Activated CD8-positive, alpha-beta memory T cell treated with anti-CD3 and anti-CD28 coated beads for 48 hours (primary cell): ENCODE results near the gene MAP2K5.

Experiments
- DNase-seq, 3 experiments: peaks; one replicate each; pipeline ENCODE4 v3.0.0-alpha.2; 2020; ENCODE audit warnings: low read depth in 2 of 3, low spot score in 2 of 3

Gene MAP2K5

GRCh38 chr15:67820992-67821783 is 278.7 kb downstream of the MAP2K5 start:
- no peak for DNase-seq

- DNase-seq: no peak
Measured at GRCh38 chr15:67821784-67822440, 279.4 kb downstream of the MAP2K5 start.

DNA sequence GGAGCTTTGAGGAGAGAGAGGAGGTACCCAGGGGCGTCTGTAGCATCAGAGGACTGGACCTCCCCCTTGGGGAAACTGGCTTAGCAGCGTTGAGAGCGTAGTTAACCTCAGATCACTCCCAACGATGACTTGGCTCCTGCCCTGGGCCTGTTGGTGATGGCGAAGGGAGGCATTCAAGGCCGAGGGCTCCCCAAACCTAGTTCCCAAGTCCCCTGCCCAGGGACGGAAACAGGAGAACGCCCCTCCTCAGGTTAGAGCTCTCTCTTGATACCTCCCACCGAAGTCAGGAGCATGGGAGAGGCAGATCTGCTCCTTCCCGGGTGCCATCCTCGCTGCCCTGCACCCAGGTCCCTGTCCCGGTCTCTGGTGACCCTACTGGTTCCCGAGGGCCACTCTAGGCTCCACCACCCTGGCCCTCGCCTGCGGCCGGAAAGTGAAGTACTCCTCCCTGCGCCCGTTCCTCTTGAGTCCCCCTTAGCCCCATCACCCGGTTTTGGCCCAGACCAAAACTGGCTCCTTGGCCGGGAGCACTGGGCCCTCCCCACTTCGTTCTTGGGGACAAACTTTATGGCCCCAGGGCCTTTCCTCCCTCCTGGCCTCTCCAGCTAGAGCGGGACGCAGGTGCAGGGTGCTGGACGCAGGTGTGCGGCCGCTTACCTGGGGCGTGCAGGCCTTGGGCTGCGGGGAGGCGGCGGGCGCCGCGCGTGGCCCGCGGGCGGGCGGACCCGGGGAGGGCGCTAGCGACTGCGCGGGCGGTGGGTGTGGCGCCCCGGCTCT is 280.2 kb downstream of the MAP2K5 start:
- DNase-seq: no peak

GRCh38 chr15:67823314-67824196 is 281.1 kb downstream of the MAP2K5 start:
- DNase-seq: no peak

GRCh38 chr15:67824197-67824968 is 281.9 kb downstream of the MAP2K5 start:
- DNase-seq: no peak

DNA sequence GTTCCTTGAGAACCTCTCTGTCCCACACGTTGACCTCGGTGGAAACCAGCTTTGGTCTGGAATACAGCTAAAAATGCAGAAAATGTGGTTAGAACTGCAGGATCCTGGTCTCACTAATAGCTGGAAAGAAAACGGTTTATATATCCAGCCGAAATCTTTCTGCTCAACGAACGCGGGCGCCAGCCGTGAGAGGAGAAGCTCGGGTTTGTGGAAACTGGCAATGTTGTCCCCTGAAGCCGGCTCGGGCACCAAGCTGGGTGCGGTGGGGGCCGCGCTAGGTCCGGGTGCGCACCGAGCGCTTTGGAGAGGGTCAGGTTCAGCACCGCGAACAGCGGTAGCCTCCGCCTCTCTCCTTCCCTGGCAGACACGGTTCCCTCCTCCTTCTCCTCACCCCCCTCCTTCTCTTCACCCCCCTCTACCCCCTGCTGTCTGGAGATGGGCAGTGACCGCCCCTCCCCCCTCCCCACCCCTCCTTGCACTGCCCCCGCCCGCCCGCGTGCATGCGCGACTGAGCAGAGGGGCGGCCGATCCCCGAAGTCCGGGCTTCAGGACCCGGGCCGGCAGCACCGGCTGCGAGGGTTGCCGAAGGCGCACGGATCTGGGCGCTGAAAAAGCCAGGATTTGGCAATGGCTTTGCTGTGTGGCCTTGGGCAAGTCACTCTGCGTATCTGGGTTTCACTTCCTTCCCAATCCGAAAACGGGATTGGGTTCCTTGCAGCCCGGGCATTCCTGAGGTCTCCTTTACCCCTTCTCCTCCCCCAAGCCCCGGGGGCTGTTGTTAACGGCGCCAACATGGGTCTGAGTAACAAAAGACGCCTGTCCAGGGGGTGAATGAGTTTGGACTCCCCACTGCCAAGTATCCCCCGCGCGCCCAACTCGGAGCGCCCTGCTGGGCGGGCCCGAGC is 282.7 kb downstream of the MAP2K5 start, which contains the start of gene SKOR1:
Gene SKOR1, plus strand, starts transcription at position 534 of the 905 bp plus-strand sequence. Its CDS starts 94 bp downstream, at position 628.
- no peak for DNase-seq

DNA sequence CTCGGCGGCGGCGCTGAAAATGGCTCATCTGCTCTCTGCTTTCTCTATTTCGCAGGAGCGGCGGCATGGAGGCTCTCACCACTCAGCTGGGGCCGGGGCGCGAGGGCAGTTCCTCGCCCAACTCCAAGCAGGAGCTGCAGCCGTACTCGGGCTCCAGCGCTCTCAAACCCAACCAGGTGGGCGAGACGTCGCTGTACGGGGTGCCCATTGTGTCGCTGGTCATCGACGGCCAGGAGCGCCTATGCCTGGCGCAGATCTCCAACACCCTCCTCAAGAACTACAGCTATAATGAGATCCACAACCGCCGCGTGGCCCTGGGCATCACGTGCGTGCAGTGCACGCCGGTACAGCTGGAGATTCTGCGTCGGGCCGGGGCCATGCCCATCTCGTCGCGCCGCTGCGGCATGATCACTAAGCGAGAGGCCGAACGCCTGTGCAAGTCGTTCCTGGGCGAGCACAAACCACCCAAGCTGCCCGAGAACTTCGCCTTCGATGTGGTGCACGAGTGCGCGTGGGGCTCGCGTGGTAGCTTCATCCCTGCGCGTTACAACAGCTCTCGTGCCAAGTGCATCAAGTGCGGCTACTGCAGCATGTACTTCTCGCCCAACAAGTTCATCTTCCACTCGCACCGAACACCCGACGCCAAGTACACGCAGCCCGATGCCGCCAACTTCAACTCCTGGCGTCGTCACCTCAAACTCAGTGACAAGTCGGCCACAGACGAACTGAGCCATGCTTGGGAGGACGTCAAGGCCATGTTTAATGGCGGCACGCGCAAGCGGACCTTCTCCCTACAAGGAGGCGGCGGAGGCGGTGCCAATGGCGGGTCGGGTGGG is 283.6 kb downstream of the MAP2K5 start:
- no peak for DNase-seq

DNA sequence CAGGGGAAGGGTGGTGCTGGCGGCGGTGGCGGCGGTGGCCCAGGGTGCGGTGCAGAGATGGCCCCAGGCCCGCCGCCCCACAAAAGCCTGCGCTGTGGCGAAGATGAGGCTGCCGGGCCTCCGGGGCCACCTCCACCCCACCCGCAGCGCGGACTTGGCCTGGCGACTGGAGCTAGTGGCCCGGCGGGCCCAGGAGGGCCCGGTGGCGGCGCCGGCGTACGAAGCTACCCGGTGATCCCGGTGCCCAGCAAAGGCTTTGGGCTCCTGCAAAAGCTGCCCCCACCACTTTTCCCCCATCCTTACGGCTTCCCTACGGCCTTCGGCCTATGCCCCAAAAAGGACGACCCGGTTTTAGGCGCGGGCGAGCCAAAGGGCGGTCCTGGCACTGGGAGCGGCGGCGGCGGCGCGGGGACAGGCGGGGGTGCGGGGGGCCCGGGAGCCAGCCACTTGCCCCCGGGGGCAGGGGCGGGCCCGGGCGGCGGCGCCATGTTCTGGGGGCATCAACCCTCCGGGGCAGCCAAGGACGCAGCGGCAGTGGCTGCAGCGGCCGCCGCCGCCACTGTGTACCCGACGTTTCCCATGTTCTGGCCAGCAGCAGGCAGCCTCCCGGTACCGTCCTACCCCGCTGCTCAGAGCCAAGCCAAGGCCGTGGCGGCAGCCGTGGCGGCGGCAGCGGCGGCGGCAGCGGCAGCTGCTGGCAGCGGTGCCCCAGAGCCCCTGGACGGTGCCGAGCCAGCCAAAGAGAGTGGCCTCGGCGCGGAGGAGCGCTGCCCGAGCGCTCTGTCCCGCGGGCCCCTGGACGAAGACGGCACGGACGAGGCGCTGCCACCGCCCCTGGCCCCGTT is 284.4 kb downstream of the MAP2K5 start:
- no peak for DNase-seq

DNA sequence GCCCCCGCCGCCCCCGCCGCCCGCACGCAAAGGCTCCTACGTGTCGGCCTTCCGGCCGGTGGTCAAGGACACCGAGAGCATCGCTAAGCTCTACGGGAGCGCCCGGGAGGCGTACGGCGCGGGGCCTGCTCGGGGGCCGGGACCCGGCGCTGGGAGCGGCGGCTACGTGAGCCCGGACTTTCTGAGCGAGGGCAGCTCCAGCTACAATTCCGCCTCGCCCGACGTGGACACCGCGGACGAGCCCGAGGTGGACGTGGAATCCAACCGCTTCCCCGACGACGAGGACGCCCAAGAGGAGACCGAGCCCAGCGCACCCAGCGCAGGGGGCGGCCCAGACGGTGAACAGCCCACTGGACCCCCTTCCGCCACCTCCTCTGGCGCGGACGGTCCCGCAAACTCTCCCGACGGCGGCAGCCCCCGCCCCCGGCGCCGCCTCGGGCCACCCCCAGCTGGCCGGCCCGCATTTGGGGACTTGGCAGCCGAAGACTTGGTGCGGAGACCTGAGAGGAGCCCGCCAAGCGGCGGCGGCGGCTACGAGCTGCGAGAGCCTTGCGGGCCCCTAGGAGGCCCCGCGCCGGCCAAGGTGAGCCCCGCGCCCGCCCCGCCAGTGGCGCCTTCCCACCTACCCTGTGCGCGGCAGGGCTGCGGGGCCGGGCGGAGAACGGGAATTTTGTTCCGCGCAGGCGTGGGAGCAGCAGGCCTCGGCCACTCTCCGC is 285.2 kb downstream of the MAP2K5 start:
- no peak for DNase-seq

GRCh38 chr15:67828278-67828968 is 285.9 kb downstream of the MAP2K5 start:
- DNase-seq: no peak

DNA sequence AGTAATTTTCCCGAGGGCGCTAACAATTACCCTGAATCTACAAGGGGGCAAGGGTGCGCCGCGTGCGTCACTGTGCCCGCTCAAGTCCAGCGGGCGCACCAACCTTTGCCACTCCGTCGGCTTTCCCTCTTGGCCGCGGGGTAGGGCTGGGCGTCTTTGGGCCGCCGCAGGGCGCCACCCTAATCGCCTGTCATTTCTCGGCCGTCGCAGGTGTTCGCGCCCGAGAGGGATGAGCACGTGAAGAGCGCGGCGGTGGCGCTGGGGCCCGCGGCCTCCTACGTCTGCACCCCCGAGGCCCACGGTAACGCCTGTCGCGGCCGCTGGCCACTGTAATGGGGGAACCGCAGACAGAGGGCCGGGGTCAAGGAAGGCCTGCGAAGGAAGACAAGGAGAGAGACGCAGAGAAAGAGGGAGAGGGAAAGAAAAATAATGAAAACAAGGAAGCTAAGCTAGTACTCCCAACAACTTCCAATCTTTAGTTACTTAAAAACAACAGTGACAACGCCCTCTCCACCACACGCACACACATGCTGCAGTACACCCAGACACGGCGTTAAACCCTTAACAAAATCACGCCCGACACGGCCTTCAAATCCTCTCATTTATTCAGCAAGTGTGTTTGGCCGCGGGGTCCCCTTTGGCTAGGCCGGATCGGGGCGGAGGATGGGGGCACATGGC is 286.6 kb downstream of the MAP2K5 start:
- no peak for DNase-seq

- DNase-seq: no peak
Measured at GRCh38 chr15:67829647-67830504, 287.4 kb downstream of the MAP2K5 start.

DNA sequence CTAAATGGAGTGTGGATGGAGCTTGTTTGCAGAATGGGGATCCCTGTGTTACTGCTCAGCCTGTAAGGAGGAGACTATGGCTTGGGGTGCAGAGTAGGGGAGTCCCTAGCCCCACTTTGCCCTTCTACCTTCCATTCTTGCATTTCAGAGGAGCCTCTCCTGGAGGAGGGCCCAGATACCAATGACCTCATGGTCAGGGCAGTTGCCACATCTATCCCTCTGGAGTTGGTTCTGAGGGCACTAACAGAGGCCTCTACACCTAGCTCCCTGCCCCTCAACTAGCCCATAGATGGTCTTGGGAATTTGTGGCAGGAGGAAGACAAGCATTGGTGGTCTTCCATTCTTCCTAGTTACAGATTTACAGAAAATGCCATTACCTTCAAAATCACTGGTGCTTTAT is 288.9 kb downstream of the MAP2K5 start:
- no peak for DNase-seq

- DNase-seq: no peak
Measured at GRCh38 chr15:67832031-67832551, 289.6 kb downstream of the MAP2K5 start.
